ENCODE measurements around the gene TRAM2.

Gene TRAM2

GRCh38 chr6:52534363-52534762 lies 42.5 kb downstream of the TRAM2 start:
- TF ChIP-seq PPARA (CRISPR knock-in tag; IDR thresholded peaks at IDR 0.05; ENCODE audit: borderline replicate concordance) (no peak), TOX (CRISPR knock-in tag; IDR thresholded peaks at IDR 0.05; ENCODE audit: borderline replicate concordance) (no peak), TCF4 (CRISPR knock-in tag; IDR thresholded peaks at IDR 0.05; ENCODE audit: borderline replicate concordance) (no peak), POU6F1 (CRISPR knock-in tag; IDR thresholded peaks at IDR 0.05; ENCODE audit: borderline replicate concordance, low read depth) (no peak), ISL1 (CRISPR knock-in tag; IDR thresholded peaks at IDR 0.05) (no peak), SNAI2 (CRISPR knock-in tag; IDR thresholded peaks at IDR 0.05) (no peak), CSRNP3 (CRISPR knock-in tag; IDR thresholded peaks at IDR 0.05) (no peak), ESRRG (CRISPR knock-in tag; IDR thresholded peaks at IDR 0.05) (no peak), ZNF565 (CRISPR knock-in tag; conservative IDR thresholded peaks at IDR 0.05; ENCODE audit: low read depth) (no peak), BACH2 (CRISPR knock-in tag; IDR thresholded peaks at IDR 0.05; ENCODE audit: borderline replicate concordance) (no peak), TSHZ2 (CRISPR knock-in tag; IDR thresholded peaks at IDR 0.05) (no peak), ZNF8 (CRISPR knock-in tag; IDR thresholded peaks at IDR 0.05) (no peak), ZNF70 (CRISPR knock-in tag; IDR thresholded peaks at IDR 0.05) (no peak)
- no peak for ATAC-seq

GRCh38 chr6:52533491-52533890 lies 43.4 kb downstream of the TRAM2 start:
- ATAC-seq = no peak
- no peak for TF ChIP-seq ZNF70 (CRISPR knock-in tag; IDR thresholded peaks at IDR 0.05)
- no peak for TF ChIP-seq PPARA (CRISPR knock-in tag; IDR thresholded peaks at IDR 0.05; ENCODE audit: borderline replicate concordance)
- TF ChIP-seq ZFP3 (CRISPR knock-in tag; IDR thresholded peaks at IDR 0.05) = no peak
- TF ChIP-seq GLIS3 (CRISPR knock-in tag; IDR thresholded peaks at IDR 0.05) = no peak

GRCh38 chr6:52532457-52532856 lies 44.4 kb downstream of the TRAM2 start:
- ATAC-seq = no peak
- TF ChIP-seq ZNF565 (CRISPR knock-in tag; conservative IDR thresholded peaks at IDR 0.05; ENCODE audit: low read depth) = no peak
- TF ChIP-seq ZC3H10 (CRISPR knock-in tag; IDR thresholded peaks at IDR 0.05) = no peak
- TF ChIP-seq BACH2 (CRISPR knock-in tag; IDR thresholded peaks at IDR 0.05; ENCODE audit: borderline replicate concordance) = no peak
- no peak for TF ChIP-seq TSHZ2 (CRISPR knock-in tag; IDR thresholded peaks at IDR 0.05)
- no peak for TF ChIP-seq CSDC2 (CRISPR knock-in tag; IDR thresholded peaks at IDR 0.05)
- TF ChIP-seq ZFP30 (CRISPR knock-in tag; IDR thresholded peaks at IDR 0.05) = no peak
- no peak for TF ChIP-seq RARB (CRISPR knock-in tag; IDR thresholded peaks at IDR 0.05)
- no peak for TF ChIP-seq ISL1 (CRISPR knock-in tag; IDR thresholded peaks at IDR 0.05)
- no peak for TF ChIP-seq SNAI2 (CRISPR knock-in tag; IDR thresholded peaks at IDR 0.05)
- TF ChIP-seq OSR1 (CRISPR knock-in tag; IDR thresholded peaks at IDR 0.05) = no peak
- TF ChIP-seq ARNTL (CRISPR knock-in tag; IDR thresholded peaks at IDR 0.05; ENCODE audit: borderline replicate concordance, low read depth) = no peak
- TF ChIP-seq ZFP3 (CRISPR knock-in tag; IDR thresholded peaks at IDR 0.05) = no peak
- no peak for TF ChIP-seq PPARA (CRISPR knock-in tag; IDR thresholded peaks at IDR 0.05; ENCODE audit: borderline replicate concordance)
- TF ChIP-seq TCF4 (CRISPR knock-in tag; IDR thresholded peaks at IDR 0.05; ENCODE audit: borderline replicate concordance) = no peak

Data from SK-N-SH treated with all-trans-retinoic acid at 6 μM for 48 hours (cell line).